ENCODE measurements around the gene CCDC112.

CCDC112 gene

DNA sequence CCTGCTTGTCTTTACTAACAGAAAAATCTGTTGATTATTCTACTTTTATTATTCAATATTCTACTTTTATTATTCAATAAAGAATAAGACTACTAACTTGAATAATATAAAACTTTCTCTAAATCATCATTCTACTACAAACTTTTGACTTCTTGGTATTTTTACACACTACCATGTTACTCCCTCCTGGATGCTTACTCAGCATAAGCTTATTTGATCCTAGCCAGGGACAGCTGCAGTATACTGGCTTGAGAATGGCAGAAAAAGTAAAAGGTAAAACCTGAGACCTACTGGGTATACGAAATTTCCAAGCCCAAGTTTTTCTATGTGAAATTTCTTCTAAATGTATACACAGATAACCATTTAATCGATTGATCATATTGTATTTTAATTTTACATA, 59.9 kb downstream of the CCDC112 start:
- no peaks in the 10 kb centered on the region for H3K36me3 ChIP-seq (ENCODE audit: control insufficient read depth, insufficient read depth, low read length)
- no peaks in the 10 kb centered on the region for H3K27me3 ChIP-seq (ENCODE audit: control insufficient read depth, insufficient read depth, low read length)
- H3K9ac ChIP-seq, result no peak overlapping the region

DNA sequence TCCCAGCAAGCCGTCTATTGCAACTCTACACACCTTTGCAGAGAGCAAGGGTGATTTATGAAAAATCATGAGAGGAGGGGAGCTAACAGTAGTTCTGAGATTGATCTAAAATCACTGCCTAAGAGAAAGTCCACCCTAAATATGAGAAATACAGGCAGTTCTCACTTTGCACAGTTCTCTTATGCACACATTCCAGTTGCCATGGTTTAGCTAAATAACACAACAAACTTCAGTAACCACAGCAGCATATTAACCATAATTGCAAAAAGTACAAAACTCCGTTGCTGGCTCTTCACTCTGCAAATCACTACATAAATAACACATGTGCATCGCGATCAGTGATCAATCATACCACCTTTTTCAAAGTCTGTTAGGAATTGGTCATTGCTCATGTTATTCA, 64.9 kb downstream of the CCDC112 start:
- Histone ChIP-seq H2AFZ (no peak overlapping the region), H3K27ac (no peak overlapping the region), H3K4me2 (ENCODE audit: low read length) (no peak overlapping the region), H3K27me3 (ENCODE audit: control insufficient read depth, insufficient read depth, low read length) (no peaks in the 10 kb centered on the region), H3K36me3 (ENCODE audit: control insufficient read depth, insufficient read depth, low read length) (no peaks in the 10 kb centered on the region), H3K4me3 (ENCODE audit: low read depth, low read length) (no peak overlapping the region), H3K4me1 (no peaks in the 10 kb centered on the region), H3K79me2 (no peaks in the 10 kb centered on the region), H3K9ac (no peak overlapping the region), H3K9me3 (ENCODE audit: control insufficient read depth, low read length) (no peaks in the 10 kb centered on the region)
- TF ChIP-seq, protein P1, sequence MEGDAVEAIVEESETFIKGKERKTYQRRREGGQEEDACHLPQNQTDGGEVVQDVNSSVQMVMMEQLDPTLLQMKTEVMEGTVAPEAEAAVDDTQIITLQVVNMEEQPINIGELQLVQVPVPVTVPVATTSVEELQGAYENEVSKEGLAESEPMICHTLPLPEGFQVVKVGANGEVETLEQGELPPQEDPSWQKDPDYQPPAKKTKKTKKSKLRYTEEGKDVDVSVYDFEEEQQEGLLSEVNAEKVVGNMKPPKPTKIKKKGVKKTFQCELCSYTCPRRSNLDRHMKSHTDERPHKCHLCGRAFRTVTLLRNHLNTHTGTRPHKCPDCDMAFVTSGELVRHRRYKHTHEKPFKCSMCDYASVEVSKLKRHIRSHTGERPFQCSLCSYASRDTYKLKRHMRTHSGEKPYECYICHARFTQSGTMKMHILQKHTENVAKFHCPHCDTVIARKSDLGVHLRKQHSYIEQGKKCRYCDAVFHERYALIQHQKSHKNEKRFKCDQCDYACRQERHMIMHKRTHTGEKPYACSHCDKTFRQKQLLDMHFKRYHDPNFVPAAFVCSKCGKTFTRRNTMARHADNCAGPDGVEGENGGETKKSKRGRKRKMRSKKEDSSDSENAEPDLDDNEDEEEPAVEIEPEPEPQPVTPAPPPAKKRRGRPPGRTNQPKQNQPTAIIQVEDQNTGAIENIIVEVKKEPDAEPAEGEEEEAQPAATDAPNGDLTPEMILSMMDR (IDR thresholded peaks at IDR 0.05), result no peak

More for the DNA sequence above, 59.9 kb downstream of the CCDC112 start:
- Histone ChIP-seq H3K27ac (no peak overlapping the region), H3K9me3 (ENCODE audit: control insufficient read depth, low read length) (no peaks in the 10 kb centered on the region), H2AFZ (no peak overlapping the region), H3K4me2 (ENCODE audit: low read length) (no peak overlapping the region), H3K4me1 (no peaks in the 10 kb centered on the region), H3K79me2 (no peaks in the 10 kb centered on the region), H3K4me3 (ENCODE audit: low read depth, low read length) (no peak overlapping the region)
- TF ChIP-seq, protein P1 (IDR thresholded peaks at IDR 0.05), result no peak

DNA sequence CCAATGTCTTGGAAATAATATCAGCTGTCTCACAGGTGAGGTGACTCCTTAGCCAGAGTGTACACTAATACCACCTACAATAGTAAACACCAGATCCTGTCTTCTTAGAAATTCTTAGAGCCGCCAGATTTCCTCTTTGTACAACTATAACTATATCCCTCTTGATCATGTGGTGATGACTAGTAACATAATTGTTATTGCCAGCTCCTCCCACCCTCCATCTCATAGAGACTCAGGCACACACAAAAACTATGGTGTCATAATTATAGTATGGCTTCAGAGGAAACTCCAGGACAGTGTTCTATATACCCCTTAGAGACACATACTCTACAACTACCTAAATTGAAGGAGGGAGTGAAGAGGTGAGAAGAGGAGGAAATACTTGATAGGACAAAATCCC, 66.8 kb downstream of the CCDC112 start:
- TF ChIP-seq, protein P1 (IDR thresholded peaks at IDR 0.05), result no peak
- Histone ChIP-seq H3K4me2 (ENCODE audit: low read length) (no peak overlapping the region), H3K36me3 (ENCODE audit: control insufficient read depth, insufficient read depth, low read length) (no peaks in the 10 kb centered on the region), H3K27ac (no peak overlapping the region), H3K79me2 (no peaks in the 10 kb centered on the region), H3K4me1 (no peaks in the 10 kb centered on the region), H3K9ac (no peak overlapping the region), H3K9me3 (ENCODE audit: control insufficient read depth, low read length) (no peaks in the 10 kb centered on the region), H2AFZ (no peak overlapping the region), H3K27me3 (ENCODE audit: control insufficient read depth, insufficient read depth, low read length) (no peaks in the 10 kb centered on the region), H3K4me3 (ENCODE audit: low read depth, low read length) (no peak overlapping the region)

DNA sequence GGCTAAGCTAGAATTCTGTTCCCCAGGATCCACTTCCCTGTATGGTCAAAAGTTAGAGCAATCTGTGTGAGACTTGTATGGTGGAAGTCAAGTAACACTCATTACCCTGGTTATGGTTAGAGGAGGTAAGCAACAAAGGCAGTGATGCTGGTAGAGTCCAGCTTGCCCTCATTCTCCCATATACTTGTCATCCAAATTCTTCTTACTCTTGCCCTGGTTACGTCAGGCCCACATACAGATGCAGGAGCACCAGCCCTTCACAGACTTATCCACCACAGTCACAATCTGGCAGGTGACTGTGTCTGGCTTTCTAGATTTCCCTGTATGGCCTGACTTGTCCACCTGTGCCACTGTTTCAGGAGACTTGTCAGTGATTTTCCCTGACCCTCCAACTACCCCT, 69.2 kb downstream of the CCDC112 start:
- Histone ChIP-seq H3K4me3 (ENCODE audit: low read depth, low read length) (no peak overlapping the region), H3K9ac (no peak overlapping the region), H2AFZ (no peak overlapping the region), H3K4me2 (ENCODE audit: low read length) (no peak overlapping the region), H3K9me3 (ENCODE audit: control insufficient read depth, low read length) (no peaks in the 10 kb centered on the region), H3K27ac (no peak overlapping the region), H3K79me2 (no peaks in the 10 kb centered on the region), H3K27me3 (ENCODE audit: control insufficient read depth, insufficient read depth, low read length) (no peaks in the 10 kb centered on the region), H3K36me3 (ENCODE audit: control insufficient read depth, insufficient read depth, low read length) (no peaks in the 10 kb centered on the region), H3K4me1 (no peaks in the 10 kb centered on the region)
- TF ChIP-seq, protein P1 (IDR thresholded peaks at IDR 0.05), result no peak
